H1 (cell line): ENCODE measurements around the gene WASF1. TPM values are rescaled to one million over a fixed set of nuclear protein-coding genes. Genes with fewer than 3 reads are reported as not detected.
"Not testable (repeated sequence)": the region's sequence is repeated elsewhere in the genome, so short reads cannot be mapped to it uniquely, and the experiment has no call there.

Experiments
- CTCF ChIA-PET: fragments of 300-600 bp; sonication (Branson Sonifier 250); formaldehyde crosslinking; loops from one replicate; lab custom pipeline; 2021; ENCODE audit not compliant: partially characterized antibody; lab: Charles Lee
- POLR2A ChIA-PET: fragments of 300-600 bp; sonication (Branson Sonifier 250); formaldehyde crosslinking; loops from one replicate; lab custom pipeline; 2021; ENCODE audit warnings: inconsistent platforms; ENCODE audit not compliant: partially characterized antibody; lab: Charles Lee
- DNase-seq, 2 experiments: peaks; one replicate each; pipeline versions ENCODE4 v3.0.0 to v3.0.0-alpha.2; 2010 to 2022; ENCODE audit warnings: low spot score in 2 of 2, low read depth in 1 of 2, mixed read lengths in 1 of 2
- FAIRE-seq: peaks from 2 replicates; lab custom pipeline; 2011; peaks lifted over from hg19 to GRCh38; lab: Jason Lieb, UNC
- H2AFZ ChIP-seq: 2 replicates; pipeline ENCODE4 v1.8.1; 2012; ENCODE audit warnings: low read length, inconsistent platforms
- H2AK5ac ChIP-seq: 2 replicates; pipeline ENCODE4 v1.6.1; 2013; ENCODE audit warnings: low read depth, low read length
- H2BK120ac ChIP-seq: replicated peaks from 2 replicates; pipeline ENCODE3; 2013; ENCODE audit warnings: low read depth, low read length, inconsistent platforms
- H2BK12ac ChIP-seq: 2 replicates; pipeline ENCODE4 v1.6.1; 2013; ENCODE audit warnings: low read depth, low read length
- H2BK15ac ChIP-seq: 2 replicates; pipeline ENCODE4 v1.6.1; 2013; ENCODE audit warnings: low read length
- H2BK20ac ChIP-seq: 2 replicates; pipeline ENCODE4 v1.6.1; 2013; ENCODE audit warnings: low read length
- H2BK5ac ChIP-seq: 2 replicates; pipeline ENCODE4 v1.6.1; 2013; ENCODE audit warnings: low read depth, low read length
- H3K14ac ChIP-seq: 2 replicates; pipeline ENCODE4 v1.6.1; 2013; ENCODE audit warnings: inconsistent platforms; ENCODE audit not compliant: insufficient read length
- H3K18ac ChIP-seq: 2 replicates; pipeline ENCODE4 v1.6.1; 2013; ENCODE audit warnings: low read length; ENCODE audit errors: extremely low read depth
- H3K23ac ChIP-seq: 2 replicates; pipeline ENCODE4 v1.6.1; 2013; ENCODE audit warnings: inconsistent platforms; ENCODE audit not compliant: insufficient read length
- H3K23me2 ChIP-seq: 2 replicates; pipeline ENCODE4 v1.6.1; 2013; ENCODE audit warnings: low read depth, low read length
- H3K27ac ChIP-seq: 2 replicates; pipeline ENCODE4 v1.6.1; 2011; ENCODE audit warnings: low read depth, low read length, inconsistent platforms
- H3K27me3 ChIP-seq, 4 experiments: replicated peaks in 1 of 4; 1 replicate in 1 of 4; 2 replicates in 3 of 4; pipeline versions ENCODE4 v1.6.1 to v1.8.1; 2011 to 2013; ENCODE audit warnings: low read length in 3 of 4, mild to moderate bottlenecking in 3 of 4, inconsistent platforms in 2 of 4, mixed read lengths in 2 of 4, moderate library complexity in 1 of 4; ENCODE audit not compliant: control insufficient read depth in 3 of 4, insufficient read depth in 3 of 4; ENCODE audit errors: extremely low read depth in 1 of 4
- H3K36me3 ChIP-seq, 4 experiments: 2 replicates each; pipeline versions ENCODE4 v1.6.1 to v1.8.1; 2011 to 2013; ENCODE audit warnings: mild to moderate bottlenecking in 4 of 4, low read length in 3 of 4, moderate library complexity in 2 of 4, control low read depth in 1 of 4, inconsistent platforms in 1 of 4; ENCODE audit not compliant: insufficient read depth in 4 of 4, control insufficient read depth in 2 of 4
- H3K4ac ChIP-seq: replicated peaks from 2 replicates; pipeline ENCODE3; 2013; ENCODE audit warnings: low read length, low read depth, mixed read lengths, inconsistent platforms; ENCODE audit not compliant: insufficient read length
- H3K4me1 ChIP-seq, 4 experiments: replicated peaks in 1 of 4; 1 replicate in 1 of 4; 2 replicates in 3 of 4; pipeline versions ENCODE4 v1.6.1 to v1.8.1; 2011 to 2013; ENCODE audit warnings: low read length in 3 of 4, inconsistent platforms in 2 of 4, mixed read lengths in 1 of 4; ENCODE audit not compliant: insufficient read depth in 4 of 4, control insufficient read depth in 3 of 4
- H3K4me2 ChIP-seq, 2 experiments: 2 replicates each; pipeline versions ENCODE4 v1.6.1 to v1.8.1; 2011 to 2013; ENCODE audit warnings: low read depth in 2 of 2, low read length in 2 of 2, control low read depth in 1 of 2, inconsistent platforms in 1 of 2, mild to moderate bottlenecking in 1 of 2; ENCODE audit not compliant: insufficient read depth in 1 of 2
- H3K4me3 ChIP-seq, 4 experiments: fragments of 200-600, 300-600 bp in 1 of 4; sonication (generic), shearing (Covaris generic), sonication (Bioruptor Twin) in 1 of 4; 2 replicates each; pipeline versions ENCODE4 v1.5.1 to v1.8.1; 2011 to 2016; ENCODE audit warnings: low read length in 4 of 4, low read depth in 3 of 4, control low read depth in 2 of 4, inconsistent platforms in 2 of 4, mild to moderate bottlenecking in 2 of 4, mixed read lengths in 1 of 4, moderate library complexity in 1 of 4; ENCODE audit not compliant: insufficient read depth in 2 of 4; ENCODE audit errors: extremely low read depth in 1 of 4
- H3K56ac ChIP-seq: replicated peaks from 2 replicates; pipeline ENCODE3; 2013; ENCODE audit warnings: low read depth, mild to moderate bottlenecking, mixed read lengths, low read length, inconsistent platforms; ENCODE audit not compliant: insufficient read length
- H3K79me1 ChIP-seq: 2 replicates; pipeline ENCODE4 v1.6.1; 2013; ENCODE audit warnings: low read depth, low read length, control low read depth
- H3K79me2 ChIP-seq, 2 experiments: 2 replicates each; pipeline versions ENCODE4 v1.6.1 to v1.8.1; 2012 to 2013; ENCODE audit warnings: low read length in 2 of 2, mild to moderate bottlenecking in 2 of 2, inconsistent platforms in 1 of 2; ENCODE audit not compliant: insufficient read depth in 2 of 2, control insufficient read depth in 1 of 2
- H3K9ac ChIP-seq, 4 experiments: replicated peaks in 1 of 4; 1 replicate in 1 of 4; 2 replicates in 3 of 4; pipeline versions ENCODE4 v1.6.1 to v1.8.1; 2011 to 2013; ENCODE audit warnings: low read depth in 3 of 4, low read length in 3 of 4, control low read depth in 2 of 4, mild to moderate bottlenecking in 2 of 4, moderate library complexity in 2 of 4, inconsistent platforms in 1 of 4; ENCODE audit errors: extremely low read depth in 1 of 4
- H3K9me3 ChIP-seq, 2 experiments: 2 replicates each; pipeline versions ENCODE4 v1.6.1 to v1.8.1; 2012 to 2013; ENCODE audit warnings: mild to moderate bottlenecking in 2 of 2, moderate library complexity in 2 of 2, control low read depth in 1 of 2, inconsistent platforms in 1 of 2, low read depth in 1 of 2, low read length in 1 of 2, mixed read lengths in 1 of 2; ENCODE audit not compliant: insufficient read depth in 2 of 2
- H4K20me1 ChIP-seq, 2 experiments: replicated peaks in 1 of 2; 2 replicates each; pipeline versions ENCODE3 to v1.8.1; 2011 to 2013; ENCODE audit warnings: inconsistent platforms in 2 of 2, low read length in 2 of 2, mild to moderate bottlenecking in 1 of 2; ENCODE audit not compliant: insufficient read depth in 2 of 2, control insufficient read depth in 1 of 2
- H4K5ac ChIP-seq: 2 replicates; pipeline ENCODE4 v1.6.1; 2013; ENCODE audit warnings: low read length, low read depth, mixed read lengths, inconsistent platforms; ENCODE audit not compliant: insufficient read length
- H4K8ac ChIP-seq: 2 replicates; pipeline ENCODE4 v1.8.0; 2013; ENCODE audit warnings: mild to moderate bottlenecking, moderate library complexity, low read length, inconsistent platforms; ENCODE audit not compliant: insufficient read depth; ENCODE audit errors: extremely low read depth
- H4K91ac ChIP-seq: replicated peaks from 2 replicates; pipeline ENCODE3; 2013; ENCODE audit warnings: low read length, mixed read lengths, inconsistent platforms; ENCODE audit not compliant: insufficient read length
- CBX5 ChIP-seq: fragments of 300-800, 300-1000 bp; sonication (generic); IDR thresholded peaks from 2 replicates; pipeline ENCODE4 v1.7.1; 2016; ENCODE audit warnings: antibody characterized with exemption, low read length, low read depth
- polyA plus RNA-seq, 7 experiments: library from polyadenylated mRNA; depleted of rRNA in 3 of 7; stranded (reverse) in 5 of 7; unstranded in 2 of 7; fragments of >200 nt in 5 of 7; fragments of 200-250 nt in 2 of 7; gene quantifications; 1 replicate in 5 of 7; 2 replicates in 1 of 7; 4 replicates in 1 of 7; pipeline versions ENCODE4 v1.2.1 to v1.2.3, GENCODE V29; 2011 to 2013; ENCODE audit warnings: missing spikeins in 2 of 7, mixed read lengths in 2 of 7
- total RNA-seq: library from RNA; stranded (reverse); fragmentation: NEBNext Ultra II Directional; extraction: Animal tissue kit (Norgen Biotek cat#: 25700); gene quantifications from 2 replicates; pipeline ENCODE4 v1.2.1, GENCODE V29; 2021

Gene WASF1
- total and polyA plus RNA-seq, 2 of the 8 experiments (the other 6 are each of a cell fraction or from before 2014, with no cell fraction given), result 37.6 to 39.9 TPM

DNA sequence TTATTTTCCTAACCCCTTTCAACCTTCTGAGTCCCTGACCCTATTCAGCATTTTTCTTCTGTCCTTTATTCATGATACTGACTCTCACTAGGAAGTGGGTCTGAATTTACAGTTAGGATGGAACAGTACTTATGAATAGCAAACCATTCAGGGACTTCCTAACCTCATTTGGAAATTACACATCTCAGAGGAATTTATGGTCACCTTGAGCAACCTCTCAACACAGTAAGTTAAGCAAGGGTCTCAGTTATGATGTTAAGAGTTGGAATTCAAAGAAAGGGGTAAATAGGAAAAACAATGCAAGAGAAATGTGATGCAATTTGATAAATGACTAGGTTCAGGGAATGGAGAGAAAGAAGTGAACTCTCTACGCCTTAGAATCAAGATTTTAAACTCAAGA is 104.1 kb downstream of the WASF1 start (continued):
- TF ChIP-seq CBX5, result no peak

- H2BK12ac ChIP-seq, H2BK120ac ChIP-seq, POLR2A ChIA-PET, H3K14ac ChIP-seq, H2AK5ac ChIP-seq, H3K23me2 ChIP-seq, H4K20me1 ChIP-seq, H3K9me3 ChIP-seq, H3K79me2 ChIP-seq, H3K4me1 ChIP-seq, H4K5ac ChIP-seq, H3K27me3 ChIP-seq, H3K56ac ChIP-seq, FAIRE-seq, H3K36me3 ChIP-seq, H2AFZ ChIP-seq, H3K4ac ChIP-seq, H2BK15ac ChIP-seq, DNase-seq, H3K4me3 ChIP-seq, CTCF ChIA-PET, H3K4me2 ChIP-seq, H4K8ac ChIP-seq, H2BK5ac ChIP-seq, H3K23ac ChIP-seq, H2BK20ac ChIP-seq, H3K79me1 ChIP-seq, H3K9ac ChIP-seq, H4K91ac ChIP-seq, H3K18ac ChIP-seq, H3K27ac ChIP-seq: not testable (repeated sequence)
Observed at GRCh38 chr6:110073474-110073873, 106.0 kb downstream of the WASF1 start.
